Raji (cell line): ENCODE measurements around the gene DGKA.

Experiments
- POLR2A ChIP-seq: IDR thresholded peaks from 2 replicates; pipeline ENCODE4 v1.6.1; 2011; ENCODE audit warnings: low read depth, low read length, control low read depth; ENCODE audit not compliant: insufficient read depth

DGKA gene

DNA sequence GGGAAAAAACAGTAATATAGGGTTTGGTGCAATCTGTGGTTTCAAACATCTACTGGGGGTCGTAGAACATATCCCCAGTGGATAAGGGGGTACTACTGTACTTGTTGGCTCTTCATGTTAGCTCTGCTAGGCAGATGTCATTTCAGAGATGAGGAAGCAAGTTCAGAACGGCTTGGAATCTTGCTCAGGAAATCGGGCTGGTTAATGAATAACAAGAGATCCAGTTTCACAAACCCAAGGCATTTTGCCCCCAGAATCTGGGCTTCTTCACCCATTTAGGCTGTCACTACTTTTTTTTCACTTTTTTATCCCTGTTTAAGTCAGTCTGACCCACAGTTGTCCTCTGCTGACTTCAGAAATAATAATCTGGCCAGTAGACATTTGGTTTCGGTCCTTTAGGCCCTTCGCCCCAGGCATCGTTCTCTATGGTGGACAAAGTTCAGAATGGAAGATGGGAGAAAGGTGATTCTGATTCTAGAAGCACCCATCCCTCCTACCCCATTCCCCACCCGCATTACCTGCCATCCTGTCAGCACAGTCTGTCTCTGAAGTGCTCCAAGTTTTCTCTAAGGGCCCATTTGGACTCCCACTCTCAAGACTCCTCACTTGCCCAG lies 70.6 kb downstream of the DGKA start:
- TF ChIP-seq POLR2A, result no peak
